Measurements from ENCODE around the gene SMOC2.
"Not testable (repeated sequence)": the region's sequence is repeated elsewhere in the genome, so short reads cannot be mapped to it uniquely, and the experiment has no call there.

SMOC2 gene

GRCh38 chr6:168699631-168700295 lies 258.8 kb downstream of the SMOC2 start:
- no peak for DNase-seq (ENCODE audit: low read depth in 2 of 2, low spot score in 1 of 2)

- DNase-seq (ENCODE audit: low read depth in 2 of 2, low spot score in 1 of 2): no peak
Observed at GRCh38 chr6:168700880-168701279, 259.9 kb downstream of the SMOC2 start.

- DNase-seq (ENCODE audit: low read depth in 2 of 2, low spot score in 1 of 2): no peak
Observed at GRCh38 chr6:168703990-168704389, 263.0 kb downstream of the SMOC2 start.

- DNase-seq (ENCODE audit: low read depth in 2 of 2, low spot score in 1 of 2): no peak
Observed at GRCh38 chr6:168704678-168705077, 263.7 kb downstream of the SMOC2 start.

GRCh38 chr6:168705271-168705670 lies 264.3 kb downstream of the SMOC2 start:
- not testable (repeated sequence) for DNase-seq (ENCODE audit: low read depth in 2 of 2, low spot score in 1 of 2)

- no peak for DNase-seq (ENCODE audit: low read depth in 2 of 2, low spot score in 1 of 2)
Observed at GRCh38 chr6:168706471-168707177, 265.6 kb downstream of the SMOC2 start.

- no peak for DNase-seq (ENCODE audit: low read depth in 2 of 2, low spot score in 1 of 2)
Observed at GRCh38 chr6:168708526-168708925, 267.5 kb downstream of the SMOC2 start.

- DNase-seq (ENCODE audit: low read depth in 2 of 2, low spot score in 1 of 2): no peak
Observed at GRCh38 chr6:168708984-168709383, 268.0 kb downstream of the SMOC2 start.

- no peak for DNase-seq (ENCODE audit: low read depth in 2 of 2, low spot score in 1 of 2)
Observed at GRCh38 chr6:168709390-168709789, 268.4 kb downstream of the SMOC2 start.

GRCh38 chr6:168709991-168710390 lies 269.0 kb downstream of the SMOC2 start:
- no peak for DNase-seq (ENCODE audit: low read depth in 2 of 2, low spot score in 1 of 2)

GRCh38 chr6:168711049-168711640 lies 270.2 kb downstream of the SMOC2 start:
- DNase-seq (ENCODE audit: low read depth in 2 of 2, low spot score in 1 of 2): no peak

- no peak for DNase-seq (ENCODE audit: low read depth in 2 of 2, low spot score in 1 of 2)
Observed at GRCh38 chr6:168711666-168712300, 270.8 kb downstream of the SMOC2 start.

GRCh38 chr6:168712993-168713392 lies 272.0 kb downstream of the SMOC2 start:
- no peak for DNase-seq (ENCODE audit: low read depth in 2 of 2, low spot score in 1 of 2)

GRCh38 chr6:168713839-168714238 lies 272.9 kb downstream of the SMOC2 start:
- no peak for DNase-seq (ENCODE audit: low read depth in 2 of 2, low spot score in 1 of 2)

- DNase-seq (ENCODE audit: low read depth in 2 of 2, low spot score in 1 of 2): no peak
Observed at GRCh38 chr6:168714547-168715260, 273.7 kb downstream of the SMOC2 start.

GRCh38 chr6:168715643-168716481 lies 274.9 kb downstream of the SMOC2 start:
- DNase-seq (ENCODE audit: low read depth in 2 of 2, low spot score in 1 of 2): no peak

GRCh38 chr6:168716581-168716980 lies 275.6 kb downstream of the SMOC2 start:
- DNase-seq (ENCODE audit: low read depth in 2 of 2, low spot score in 1 of 2): no peak

GRCh38 chr6:168717491-168717890 lies 276.5 kb downstream of the SMOC2 start:
- no peak for DNase-seq (ENCODE audit: low read depth in 2 of 2, low spot score in 1 of 2)
